Ovary (tissue), 9 donors: ENCODE data around the gene CACNG1. TPM values are rescaled to one million over a fixed set of nuclear protein-coding genes. Genes with fewer than 3 reads are reported as not detected.

Experiments used
- DNase-seq, 5 donors: peaks; one replicate each; pipeline ENCODE4 v3.0.0-alpha.2; 2019 to 2020
- H3K27ac ChIP-seq, 2 donors: fragments of 200-600 bp; one replicate each; pipeline versions ENCODE4 v1.5.1 to v1.8.0; 2019 to 2022
- H3K27me3 ChIP-seq: fragments of 200-600 bp; one replicate; pipeline ENCODE4 v1.8.0; 2022
- H3K36me3 ChIP-seq: fragments of 200-600 bp; sonication (generic); one replicate; pipeline ENCODE4 v1.5.1; 2019
- H3K4me1 ChIP-seq: one replicate; pipeline ENCODE4 v1.8.1; 2013; ENCODE audit warnings: mild to moderate bottlenecking, moderate library complexity; ENCODE audit not compliant: insufficient read depth
- H3K4me3 ChIP-seq: fragments of 200-600 bp; sonication (generic); one replicate; pipeline ENCODE4 v1.5.1; 2017
- H3K9me3 ChIP-seq, 2 donors: fragments of 200-600 bp in 1 of 2; sonication (generic) in 1 of 2; one replicate each; pipeline versions ENCODE4 v1.5.1 to v1.8.1; 2013 to 2019; ENCODE audit warnings: mild to moderate bottlenecking in 1 of 2, moderate library complexity in 1 of 2
- CTCF ChIP-seq, 3 donors: fragments of 450-650 bp in 2 of 3; fragments of 200-600 bp in 1 of 3; IDR thresholded peaks; one replicate each; pipeline versions ENCODE4 v1.5.1 to v1.8.0; 2016 to 2022; ENCODE audit warnings: antibody characterized with exemption in 3 of 3, mild to moderate bottlenecking in 1 of 3
- EP300 ChIP-seq: sonication (generic); formaldehyde crosslinking; IDR thresholded peaks from one replicate; pipeline ENCODE4 v1.6.1; 2017; ENCODE audit warnings: antibody characterized with exemption
- POLR2A ChIP-seq: fragments of 450-650 bp; IDR thresholded peaks from one replicate; pipeline ENCODE4 v1.6.1; 2017; ENCODE audit warnings: antibody characterized with exemption, mild to moderate bottlenecking, moderate library complexity
- WGBS, 3 donors: extraction: QIAGEN DNeasy Blood & Tissue Kit in 1 of 3; methylation state at CpG; one replicate each; pipeline versions ENCODE4 v1.1.5 to v1.1.7; 2013 to 2017; 5-methylcytosine and 5-hydroxymethylcytosine counted together
- intact Hi-C, 4 donors: fragments of 100-400 bp; cut with DNase I; formaldehyde crosslinking; loops; one replicate each; pipeline versions ENCODE4 v1.11.0 to v1.15.1; 2022 to 2023
- polyA plus RNA-seq, 2 donors: library from polyadenylated mRNA; stranded (reverse); fragments of 200-250 nt in 1 of 2; fragments of 350-450 nt in 1 of 2; fragmentation: Illumina TruSeq in 1 of 2; extraction: RNeasy Lipid Tissue Mini Kit (QIAGEN cat#74804) in 1 of 2; gene quantifications; one replicate each; pipeline ENCODE4 v1.2.3, GENCODE V29; 2013 to 2014
- total RNA-seq, 7 donors: library from RNA; depleted of rRNA in 2 of 7; stranded (reverse); fragments of >200 nt in 2 of 7; fragmentation: NEBNext Ultra II Directional in 3 of 7; extraction: Animal tissue kit (Norgen Biotek cat#: 25700) in 3 of 7; gene quantifications; one replicate each; pipeline versions ENCODE4 v1.1.0 to v1.2.4, GENCODE V29; 2016 to 2023
- donor health status: DM: no; HTN: no; CAD: no; lungs with moderate emphysema.
- donor health status: DM: no; HTN: no; CAD: no.
- donor health status: Bipolar disorder and iron deficiency.
- donor health status: DM: yes; HTN: yes; CAD: no.
- donor health status: DM: no; HTN: no; CAD: no.
- donor health status: DM: yes; HTN: yes; CAD: no.

CACNG1 gene
- total and polyA plus RNA-seq, 9 donors, result 0.46 TPM; not detected in 8

GRCh38 chr17:67054608-67055007, 10.3 kb downstream of the CACNG1 start:
- H3K27ac ChIP-seq, result no peak overlapping the region
- H3K9me3 ChIP-seq, result no peaks in the 10 kb centered on the region
- WGBS, 3 donors, result 73 to 85% (median 75%) methylated on average over 5 of the region's 5 CpGs
- no peak overlapping the region for H3K4me3 ChIP-seq
- no peaks in the 10 kb centered on the region for H3K27me3 ChIP-seq
- intact Hi-C loops, result no loop called here
- TF ChIP-seq EP300, result no peak
- no peak for TF ChIP-seq POLR2A
- TF ChIP-seq CTCF (IDR thresholded peaks at IDR 0.05), result no peak
- DNase-seq, result no peak
- H3K4me1 ChIP-seq, result no peaks in the 10 kb centered on the region
- H3K36me3 ChIP-seq, result no peaks in the 10 kb centered on the region

- Histone ChIP-seq H3K9me3 (no peaks in the 10 kb centered on the region), H3K27ac (no peak overlapping the region), H3K4me3 (no peak overlapping the region), H3K27me3 (no peaks in the 10 kb centered on the region), H3K36me3 (no peaks in the 10 kb centered on the region), H3K4me1 (no peaks in the 10 kb centered on the region)
- 92 to 95% (median 93%) methylated on average over 19 of the region's 19 CpGs for WGBS, 3 donors
- intact Hi-C loops, result no loop called here
- DNase-seq, result no peak
- TF ChIP-seq EP300, result no peak
- no peak for TF ChIP-seq CTCF (IDR thresholded peaks at IDR 0.05)
- no peak for TF ChIP-seq POLR2A
Measured at GRCh38 chr17:67055041-67055443, 10.7 kb downstream of the CACNG1 start.

GRCh38 chr17:67055811-67056745, 11.7 kb downstream of the CACNG1 start:
- WGBS, 3 donors, result 81 to 86% (median 82%) methylated on average over 29 of the region's 29 CpGs
- H3K27me3 ChIP-seq, result no peaks in the 10 kb centered on the region
- H3K27ac ChIP-seq, result no peak overlapping the region
- DNase-seq, result no peak
- no peak overlapping the region for H3K4me3 ChIP-seq
- intact Hi-C loops, result no loop called here
- H3K4me1 ChIP-seq, result no peaks in the 10 kb centered on the region
- H3K36me3 ChIP-seq, result no peaks in the 10 kb centered on the region
- no peaks in the 10 kb centered on the region for H3K9me3 ChIP-seq
- no peak for TF ChIP-seq POLR2A
- no peak for TF ChIP-seq CTCF (IDR thresholded peaks at IDR 0.05)
- no peak for TF ChIP-seq EP300

- 84 to 90% (median 87%) methylated on average over 18 of the region's 18 CpGs for WGBS, 3 donors
- Histone ChIP-seq H3K27me3 (no peaks in the 10 kb centered on the region), H3K9me3 (no peaks in the 10 kb centered on the region), H3K27ac (no peak overlapping the region), H3K4me3 (no peak overlapping the region), H3K4me1 (no peaks in the 10 kb centered on the region), H3K36me3 (no peaks in the 10 kb centered on the region)
- TF ChIP-seq POLR2A (no peak), EP300 (no peak), CTCF (IDR thresholded peaks at IDR 0.05) (no peak)
- intact Hi-C loops, result no loop called here
- DNase-seq, result no peak
Measured at GRCh38 chr17:67056746-67057490, 12.6 kb downstream of the CACNG1 start.
